WI38 (cell line): Measurements from ENCODE around the gene MRTFA.

Source experiments
- H3K4me3 ChIP-seq: 2 replicates; pipeline ENCODE4 v1.5.1; 2011; ENCODE audit warnings: low read depth, mild to moderate bottlenecking, control low read depth, low read length
- TF ChIP-seq, protein P1 (sequence below): IDR thresholded peaks from 2 replicates; pipeline ENCODE4 v1.5.1; 2012; ENCODE audit warnings: low read depth, mild to moderate bottlenecking, control low read depth, low read length

Gene MRTFA

DNA sequence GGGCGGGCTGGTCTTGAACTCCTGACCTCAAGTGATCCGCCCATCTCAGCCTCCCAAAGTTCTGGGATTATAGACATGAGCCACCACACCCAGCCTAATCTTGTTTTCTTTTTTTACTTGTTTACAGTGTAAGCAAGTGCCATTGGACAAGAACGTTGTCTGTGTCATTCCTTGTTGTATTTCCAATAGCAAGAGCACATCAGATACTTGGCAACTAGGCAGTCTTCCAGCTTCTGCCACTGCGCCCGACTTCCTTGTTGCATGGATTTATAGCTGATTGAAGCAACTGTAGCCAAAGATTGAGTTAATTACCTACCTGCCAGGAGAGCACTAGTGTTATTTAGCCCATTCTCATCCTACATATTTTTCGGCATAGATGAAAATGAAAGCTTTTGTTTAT is 269.2 kb downstream of the MRTFA start:
- TF ChIP-seq, protein P1, sequence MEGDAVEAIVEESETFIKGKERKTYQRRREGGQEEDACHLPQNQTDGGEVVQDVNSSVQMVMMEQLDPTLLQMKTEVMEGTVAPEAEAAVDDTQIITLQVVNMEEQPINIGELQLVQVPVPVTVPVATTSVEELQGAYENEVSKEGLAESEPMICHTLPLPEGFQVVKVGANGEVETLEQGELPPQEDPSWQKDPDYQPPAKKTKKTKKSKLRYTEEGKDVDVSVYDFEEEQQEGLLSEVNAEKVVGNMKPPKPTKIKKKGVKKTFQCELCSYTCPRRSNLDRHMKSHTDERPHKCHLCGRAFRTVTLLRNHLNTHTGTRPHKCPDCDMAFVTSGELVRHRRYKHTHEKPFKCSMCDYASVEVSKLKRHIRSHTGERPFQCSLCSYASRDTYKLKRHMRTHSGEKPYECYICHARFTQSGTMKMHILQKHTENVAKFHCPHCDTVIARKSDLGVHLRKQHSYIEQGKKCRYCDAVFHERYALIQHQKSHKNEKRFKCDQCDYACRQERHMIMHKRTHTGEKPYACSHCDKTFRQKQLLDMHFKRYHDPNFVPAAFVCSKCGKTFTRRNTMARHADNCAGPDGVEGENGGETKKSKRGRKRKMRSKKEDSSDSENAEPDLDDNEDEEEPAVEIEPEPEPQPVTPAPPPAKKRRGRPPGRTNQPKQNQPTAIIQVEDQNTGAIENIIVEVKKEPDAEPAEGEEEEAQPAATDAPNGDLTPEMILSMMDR = no peak
- H3K4me3 ChIP-seq = no peak overlapping the region

DNA sequence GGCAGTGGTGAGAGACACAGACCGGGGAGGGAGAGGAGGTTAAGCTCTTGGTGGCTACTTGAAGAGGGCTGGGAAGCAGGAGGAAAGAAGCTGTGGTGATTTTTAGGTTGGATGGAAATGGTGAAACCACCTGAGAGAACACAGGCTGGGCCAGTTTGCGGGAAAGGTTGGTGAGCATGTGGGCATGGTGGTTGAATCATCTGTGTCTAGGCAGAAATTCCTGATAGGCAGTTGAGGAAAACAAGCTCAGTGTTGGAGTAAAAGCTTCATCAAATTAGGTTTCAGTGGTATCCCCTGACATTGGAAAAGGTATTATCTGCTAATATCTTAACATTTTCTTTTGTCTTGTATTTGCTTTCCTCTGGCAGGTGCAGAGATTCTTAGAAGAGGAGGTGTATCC is 270.5 kb downstream of the MRTFA start:
- no peak overlapping the region for H3K4me3 ChIP-seq
- TF ChIP-seq, protein P1 = no peak

DNA sequence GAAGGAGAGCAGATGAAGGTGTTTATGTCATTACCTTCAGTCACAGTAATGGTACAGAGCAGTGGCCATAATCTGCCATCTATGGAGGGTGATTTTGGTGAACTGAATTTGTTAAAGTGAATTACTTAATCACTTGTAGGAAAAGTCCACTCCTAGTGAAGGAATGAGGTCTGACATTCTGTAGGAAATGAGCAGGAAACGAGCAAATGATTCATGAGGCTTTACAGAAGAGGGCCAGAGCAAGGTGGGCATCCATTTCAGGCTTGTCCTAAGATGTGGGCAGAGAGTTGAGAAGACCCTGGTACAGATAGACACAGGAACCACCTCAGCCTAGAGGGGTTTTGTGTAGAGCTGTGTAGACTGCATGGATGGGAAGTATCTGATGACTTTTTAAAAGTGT is 272.1 kb downstream of the MRTFA start:
- TF ChIP-seq, protein P1 = no peak
- H3K4me3 ChIP-seq = no peak overlapping the region

DNA sequence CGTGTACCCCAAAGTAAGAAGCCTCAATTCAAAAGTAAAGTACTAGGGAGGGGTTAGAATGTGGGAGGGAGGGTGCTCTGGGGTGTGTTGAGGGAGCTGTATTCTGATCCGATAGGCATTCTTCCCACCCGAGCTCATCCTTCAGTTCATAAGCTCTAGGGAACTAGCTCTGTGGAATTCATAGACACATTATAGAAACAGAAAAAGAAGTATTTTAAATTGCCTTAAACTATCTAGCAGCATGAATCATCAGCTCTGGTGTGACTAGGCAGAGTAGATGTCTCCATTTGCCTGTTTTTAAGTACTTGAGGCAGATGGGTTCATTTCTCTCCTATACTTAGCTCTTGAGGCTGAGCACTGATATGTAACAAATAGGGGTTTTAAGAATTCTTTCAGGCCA is 273.5 kb downstream of the MRTFA start:
- no peak overlapping the region for H3K4me3 ChIP-seq
- TF ChIP-seq, protein P1 = no peak

DNA sequence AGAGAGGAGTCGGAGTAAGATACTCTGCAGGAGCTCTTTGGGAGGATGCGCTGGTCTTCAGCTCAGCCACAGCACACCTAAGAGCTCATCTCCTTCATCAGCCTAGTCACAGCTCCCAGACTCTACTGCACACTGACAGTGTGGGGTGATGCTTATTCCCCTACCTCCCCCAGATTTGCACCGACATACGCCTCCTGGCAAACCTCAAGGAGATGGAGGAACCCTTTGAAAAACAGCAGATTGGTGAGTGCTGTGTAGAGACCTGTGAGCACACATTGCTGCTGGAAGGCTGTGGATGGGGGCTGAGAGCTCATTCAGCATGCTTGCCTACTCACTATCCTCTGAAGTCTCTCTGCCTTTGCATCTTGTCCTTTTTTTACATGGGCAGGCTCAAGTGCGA is 275.4 kb downstream of the MRTFA start:
- TF ChIP-seq, protein P1 = no peak
- no peak overlapping the region for H3K4me3 ChIP-seq
